Measurements from ENCODE around the gene MAPK1.

MAPK1 gene

GRCh38 chr22:21860491-21861039, 6.9 kb downstream of the MAPK1 start:
- no peak for DNase-seq (ENCODE audit: low read depth)
- TF ChIP-seq CTCF (conservative IDR thresholded peaks at IDR 0.05; ENCODE audit: control insufficient read depth, insufficient read depth, low read depth, low read length), result no peak
- no peak overlapping the region for H3K4me3 ChIP-seq (ENCODE audit: control insufficient read depth, low read depth, low read length)

GRCh38 chr22:21858025-21858764, 9.2 kb downstream of the MAPK1 start:
- no peak for DNase-seq (ENCODE audit: low read depth)
- no peak for TF ChIP-seq CTCF (conservative IDR thresholded peaks at IDR 0.05; ENCODE audit: control insufficient read depth, insufficient read depth, low read depth, low read length)
- H3K4me3 ChIP-seq (ENCODE audit: control insufficient read depth, low read depth, low read length), result no peak overlapping the region

GRCh38 chr22:21857481-21857914, 9.9 kb downstream of the MAPK1 start:
- no peak for TF ChIP-seq CTCF (conservative IDR thresholded peaks at IDR 0.05; ENCODE audit: control insufficient read depth, insufficient read depth, low read depth, low read length)
- H3K4me3 ChIP-seq (ENCODE audit: control insufficient read depth, low read depth, low read length), result no peak overlapping the region
- DNase-seq (ENCODE audit: low read depth), result no peak

DNA sequence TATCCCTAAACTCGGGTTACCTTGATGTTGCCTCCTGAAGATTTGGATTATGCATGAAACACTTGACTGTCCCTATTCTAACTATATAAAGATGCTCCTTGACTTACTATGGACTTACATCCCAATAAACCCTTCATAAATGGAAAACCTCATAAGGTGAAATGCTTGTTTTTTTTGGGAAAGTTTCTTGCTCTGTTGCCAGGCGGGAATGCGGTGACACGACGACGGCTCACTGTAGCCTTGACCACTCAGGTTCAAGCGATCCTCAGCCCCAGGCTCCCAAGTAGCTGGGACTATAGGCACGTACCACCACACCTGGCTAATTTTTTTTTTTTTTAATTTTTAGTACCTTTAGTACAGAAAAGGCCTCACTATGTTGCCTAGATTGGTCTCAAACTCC, 10.6 kb downstream of the MAPK1 start:
- DNase-seq (ENCODE audit: low read depth), result no peak
- no peak overlapping the region for H3K4me3 ChIP-seq (ENCODE audit: control insufficient read depth, low read depth, low read length)
- TF ChIP-seq CTCF (conservative IDR thresholded peaks at IDR 0.05; ENCODE audit: control insufficient read depth, insufficient read depth, low read depth, low read length), result no peak

DNA sequence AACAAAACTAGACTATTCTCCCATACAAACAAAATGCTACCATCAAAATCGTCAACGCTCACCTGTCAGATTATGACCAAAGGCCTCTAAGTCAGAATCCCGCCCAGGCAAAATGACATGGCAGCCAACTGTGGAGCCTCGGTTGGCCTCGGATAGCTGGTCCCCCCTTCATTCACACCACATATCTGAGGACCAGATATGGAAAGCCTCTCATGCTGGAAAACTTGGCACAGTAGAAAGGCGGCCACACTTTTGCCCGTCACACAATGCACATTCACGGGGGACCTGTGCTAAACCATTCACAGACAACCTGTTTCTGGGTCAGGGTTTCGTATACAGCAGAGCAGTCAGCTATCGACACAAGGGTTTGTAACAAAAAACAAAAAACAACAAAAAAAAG, 11.2 kb downstream of the MAPK1 start:
- H3K4me3 ChIP-seq (ENCODE audit: control insufficient read depth, low read depth, low read length), result no peak overlapping the region
- TF ChIP-seq CTCF (conservative IDR thresholded peaks at IDR 0.05; ENCODE audit: control insufficient read depth, insufficient read depth, low read depth, low read length), result no peak
- DNase-seq (ENCODE audit: low read depth), result no peak

DNA sequence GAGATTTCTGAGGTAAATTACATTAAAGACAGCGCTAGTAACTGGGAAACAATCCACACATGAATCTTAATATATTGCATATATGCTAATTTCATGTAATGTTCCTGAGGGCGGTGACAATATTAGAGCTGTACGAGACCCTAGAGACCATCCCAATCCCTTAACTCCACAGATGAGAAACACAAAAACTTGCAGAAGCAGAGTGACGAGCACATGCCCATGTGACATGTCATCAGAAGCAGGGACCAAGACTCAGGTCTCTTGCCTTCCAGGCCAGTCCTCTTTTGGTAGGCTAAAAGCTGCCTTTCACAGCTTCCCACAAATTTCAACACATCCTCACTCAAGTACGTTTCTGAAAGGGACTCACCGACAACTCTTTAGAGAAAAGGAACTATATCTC, 11.8 kb downstream of the MAPK1 start:
- no peak overlapping the region for H3K4me3 ChIP-seq (ENCODE audit: control insufficient read depth, low read depth, low read length)
- no peak for DNase-seq (ENCODE audit: low read depth)
- TF ChIP-seq CTCF (conservative IDR thresholded peaks at IDR 0.05; ENCODE audit: control insufficient read depth, insufficient read depth, low read depth, low read length), result no peak
